ENCODE data around the gene OR6C6. TPM values are rescaled to one million over a fixed set of nuclear protein-coding genes. Genes with fewer than 3 reads are reported as not detected.

Gene OR6C6
- total and polyA plus RNA-seq, 4 donors = not detected

DNA sequence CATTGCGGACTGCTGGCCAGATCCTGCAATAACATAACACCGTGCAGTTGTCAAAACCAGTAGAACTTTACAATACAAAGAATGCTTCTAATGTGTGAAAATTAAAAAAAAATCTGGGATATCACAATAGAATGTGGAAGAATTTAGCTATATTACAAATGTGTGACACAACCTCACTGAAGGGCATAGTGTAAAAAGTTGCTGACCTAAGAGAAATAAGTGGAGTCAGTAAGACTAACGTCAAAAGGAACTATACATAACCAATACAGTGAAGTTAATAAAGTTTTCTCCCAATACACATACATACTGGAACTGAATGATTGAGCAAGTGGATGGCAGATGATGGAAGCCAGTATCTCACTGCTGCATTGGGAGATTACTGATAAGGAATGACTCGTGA lies 39.5 kb downstream of the OR6C6 start:
- DNase-seq (ENCODE audit: low spot score) = no peak
- no peak for TF ChIP-seq RAD21 (IDR thresholded peaks at IDR 0.05)
- no peak for TF ChIP-seq HNF4G (IDR thresholded peaks at IDR 0.05)
- TF ChIP-seq, protein P1, sequence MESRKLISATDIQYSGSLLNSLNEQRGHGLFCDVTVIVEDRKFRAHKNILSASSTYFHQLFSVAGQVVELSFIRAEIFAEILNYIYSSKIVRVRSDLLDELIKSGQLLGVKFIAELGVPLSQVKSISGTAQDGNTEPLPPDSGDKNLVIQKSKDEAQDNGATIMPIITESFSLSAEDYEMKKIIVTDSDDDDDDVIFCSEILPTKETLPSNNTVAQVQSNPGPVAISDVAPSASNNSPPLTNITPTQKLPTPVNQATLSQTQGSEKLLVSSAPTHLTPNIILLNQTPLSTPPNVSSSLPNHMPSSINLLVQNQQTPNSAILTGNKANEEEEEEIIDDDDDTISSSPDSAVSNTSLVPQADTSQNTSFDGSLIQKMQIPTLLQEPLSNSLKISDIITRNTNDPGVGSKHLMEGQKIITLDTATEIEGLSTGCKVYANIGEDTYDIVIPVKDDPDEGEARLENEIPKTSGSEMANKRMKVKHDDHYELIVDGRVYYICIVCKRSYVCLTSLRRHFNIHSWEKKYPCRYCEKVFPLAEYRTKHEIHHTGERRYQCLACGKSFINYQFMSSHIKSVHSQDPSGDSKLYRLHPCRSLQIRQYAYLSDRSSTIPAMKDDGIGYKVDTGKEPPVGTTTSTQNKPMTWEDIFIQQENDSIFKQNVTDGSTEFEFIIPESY (IDR thresholded peaks at IDR 0.05) = no peak
- TF ChIP-seq, protein P2, sequence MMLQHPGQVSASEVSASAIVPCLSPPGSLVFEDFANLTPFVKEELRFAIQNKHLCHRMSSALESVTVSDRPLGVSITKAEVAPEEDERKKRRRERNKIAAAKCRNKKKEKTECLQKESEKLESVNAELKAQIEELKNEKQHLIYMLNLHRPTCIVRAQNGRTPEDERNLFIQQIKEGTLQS (IDR thresholded peaks at IDR 0.05) = no peak
- no peak for TF ChIP-seq FOXA1 (IDR thresholded peaks at IDR 0.05)
- TF ChIP-seq, protein P3, sequence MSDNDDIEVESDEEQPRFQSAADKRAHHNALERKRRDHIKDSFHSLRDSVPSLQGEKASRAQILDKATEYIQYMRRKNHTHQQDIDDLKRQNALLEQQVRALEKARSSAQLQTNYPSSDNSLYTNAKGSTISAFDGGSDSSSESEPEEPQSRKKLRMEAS (IDR thresholded peaks at IDR 0.05) = no peak
- TF ChIP-seq, protein P4, sequence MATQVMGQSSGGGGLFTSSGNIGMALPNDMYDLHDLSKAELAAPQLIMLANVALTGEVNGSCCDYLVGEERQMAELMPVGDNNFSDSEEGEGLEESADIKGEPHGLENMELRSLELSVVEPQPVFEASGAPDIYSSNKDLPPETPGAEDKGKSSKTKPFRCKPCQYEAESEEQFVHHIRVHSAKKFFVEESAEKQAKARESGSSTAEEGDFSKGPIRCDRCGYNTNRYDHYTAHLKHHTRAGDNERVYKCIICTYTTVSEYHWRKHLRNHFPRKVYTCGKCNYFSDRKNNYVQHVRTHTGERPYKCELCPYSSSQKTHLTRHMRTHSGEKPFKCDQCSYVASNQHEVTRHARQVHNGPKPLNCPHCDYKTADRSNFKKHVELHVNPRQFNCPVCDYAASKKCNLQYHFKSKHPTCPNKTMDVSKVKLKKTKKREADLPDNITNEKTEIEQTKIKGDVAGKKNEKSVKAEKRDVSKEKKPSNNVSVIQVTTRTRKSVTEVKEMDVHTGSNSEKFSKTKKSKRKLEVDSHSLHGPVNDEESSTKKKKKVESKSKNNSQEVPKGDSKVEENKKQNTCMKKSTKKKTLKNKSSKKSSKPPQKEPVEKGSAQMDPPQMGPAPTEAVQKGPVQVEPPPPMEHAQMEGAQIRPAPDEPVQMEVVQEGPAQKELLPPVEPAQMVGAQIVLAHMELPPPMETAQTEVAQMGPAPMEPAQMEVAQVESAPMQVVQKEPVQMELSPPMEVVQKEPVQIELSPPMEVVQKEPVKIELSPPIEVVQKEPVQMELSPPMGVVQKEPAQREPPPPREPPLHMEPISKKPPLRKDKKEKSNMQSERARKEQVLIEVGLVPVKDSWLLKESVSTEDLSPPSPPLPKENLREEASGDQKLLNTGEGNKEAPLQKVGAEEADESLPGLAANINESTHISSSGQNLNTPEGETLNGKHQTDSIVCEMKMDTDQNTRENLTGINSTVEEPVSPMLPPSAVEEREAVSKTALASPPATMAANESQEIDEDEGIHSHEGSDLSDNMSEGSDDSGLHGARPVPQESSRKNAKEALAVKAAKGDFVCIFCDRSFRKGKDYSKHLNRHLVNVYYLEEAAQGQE (IDR thresholded peaks at IDR 0.05) = no peak
- no peak for TF ChIP-seq HNF4A (conservative IDR thresholded peaks at IDR 0.05)
- TF ChIP-seq FOXA2 (IDR thresholded peaks at IDR 0.05) = no peak
- TF ChIP-seq SP1 (IDR thresholded peaks at IDR 0.05) = no peak
- no peak for TF ChIP-seq RXRA (IDR thresholded peaks at IDR 0.05)
- no peak for TF ChIP-seq GABPA (IDR thresholded peaks at IDR 0.05 in 1 of 2, conservative IDR thresholded peaks at IDR 0.05 in 1 of 2)
- TF ChIP-seq JUND (IDR thresholded peaks at IDR 0.05) = no peak
- TF ChIP-seq TAF1 (conservative IDR thresholded peaks at IDR 0.05) = no peak
- TF ChIP-seq NR2F2 (IDR thresholded peaks at IDR 0.05) = no peak
- no peak for TF ChIP-seq YY1 (IDR thresholded peaks at IDR 0.05)
- TF ChIP-seq, protein P5, sequence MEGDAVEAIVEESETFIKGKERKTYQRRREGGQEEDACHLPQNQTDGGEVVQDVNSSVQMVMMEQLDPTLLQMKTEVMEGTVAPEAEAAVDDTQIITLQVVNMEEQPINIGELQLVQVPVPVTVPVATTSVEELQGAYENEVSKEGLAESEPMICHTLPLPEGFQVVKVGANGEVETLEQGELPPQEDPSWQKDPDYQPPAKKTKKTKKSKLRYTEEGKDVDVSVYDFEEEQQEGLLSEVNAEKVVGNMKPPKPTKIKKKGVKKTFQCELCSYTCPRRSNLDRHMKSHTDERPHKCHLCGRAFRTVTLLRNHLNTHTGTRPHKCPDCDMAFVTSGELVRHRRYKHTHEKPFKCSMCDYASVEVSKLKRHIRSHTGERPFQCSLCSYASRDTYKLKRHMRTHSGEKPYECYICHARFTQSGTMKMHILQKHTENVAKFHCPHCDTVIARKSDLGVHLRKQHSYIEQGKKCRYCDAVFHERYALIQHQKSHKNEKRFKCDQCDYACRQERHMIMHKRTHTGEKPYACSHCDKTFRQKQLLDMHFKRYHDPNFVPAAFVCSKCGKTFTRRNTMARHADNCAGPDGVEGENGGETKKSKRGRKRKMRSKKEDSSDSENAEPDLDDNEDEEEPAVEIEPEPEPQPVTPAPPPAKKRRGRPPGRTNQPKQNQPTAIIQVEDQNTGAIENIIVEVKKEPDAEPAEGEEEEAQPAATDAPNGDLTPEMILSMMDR (IDR thresholded peaks at IDR 0.05; ENCODE audit: low read depth, low read length, missing input control) = no peak
- TF ChIP-seq EGR1 (IDR thresholded peaks at IDR 0.05; ENCODE audit: low read depth in 2 of 2) = no peak
- Histone ChIP-seq H3K36me3 (ENCODE audit: control insufficient read depth in 4 of 4, insufficient read depth in 3 of 4, low read depth in 1 of 4, low read length in 3 of 4) (no peaks in the 10 kb centered on the region), H3K27ac (ENCODE audit: low read depth in 1 of 2, low read length in 2 of 2) (no peak overlapping the region), H3K27me3 (ENCODE audit: control insufficient read depth in 4 of 4, insufficient read depth in 4 of 4, low read length in 3 of 4) (no peaks in the 10 kb centered on the region), H3K9ac (ENCODE audit: low read depth in 1 of 2, low read length in 2 of 2) (no peak overlapping the region), H3K4me1 (ENCODE audit: control insufficient read depth in 4 of 4, insufficient read depth in 4 of 4, low read length in 3 of 4) (peaks cover 0 to 2% (median 0%) of the 10 kb centered on the region in 4 donors), H3K4me3 (ENCODE audit: low read depth in 1 of 3, low read length in 3 of 3) (no peak overlapping the region), H3K9me3 (ENCODE audit: control insufficient read depth in 4 of 4, low read length in 3 of 4) (no peaks in the 10 kb centered on the region)
- 94% methylated on average over 4 of the region's 4 CpGs for whole genome bisulfite sequencing
